Measurements from ENCODE around the gene TBPL1.
"Not testable (repeated sequence)": the region's sequence is repeated elsewhere in the genome, so short reads cannot be mapped to it uniquely, and the experiment has no call there.

TBPL1 gene

DNA sequence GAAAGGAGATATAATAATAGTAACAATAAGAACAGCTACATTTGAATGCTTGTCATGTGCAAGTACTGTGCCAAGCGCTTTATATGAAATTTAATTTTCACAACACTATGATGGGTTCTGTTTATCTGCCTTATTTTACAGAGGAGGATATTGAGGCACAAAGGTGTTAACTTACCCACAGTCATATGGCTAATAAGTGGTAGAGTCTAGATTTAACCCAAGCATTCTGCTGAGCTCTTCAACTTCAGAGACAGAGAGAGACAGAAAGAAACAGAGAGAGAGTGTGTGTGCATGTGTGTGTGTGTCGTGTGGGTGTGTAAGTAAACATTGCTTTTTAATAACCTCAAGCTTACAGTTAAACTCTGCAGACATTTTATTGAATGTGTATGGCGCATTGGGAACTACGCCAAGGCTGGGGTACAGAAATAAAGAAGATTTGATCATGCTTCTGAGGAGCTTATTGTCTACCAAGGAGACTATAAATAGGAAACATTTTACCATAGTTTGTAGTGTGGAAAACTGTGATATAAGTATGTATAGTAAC is 12.9 kb downstream of the TBPL1 start:
- Histone ChIP-seq H3K36me3 (ENCODE audit: insufficient read depth, low read length) (no peaks in the 10 kb centered on the region), H3K4me3 (ENCODE audit: low read depth, low read length) (no peak overlapping the region), H3K79me2 (ENCODE audit: control insufficient read depth, insufficient read depth, low read length, unreplicated experiment) (peaks cover 78% of the 10 kb centered on the region), H3K27me3 (ENCODE audit: insufficient read depth, low read length) (no peaks in the 10 kb centered on the region), H3K27ac (ENCODE audit: low read depth, low read length) (no peak overlapping the region), H2AFZ (ENCODE audit: low read length, unreplicated experiment) (no peak overlapping the region), H3K4me1 (ENCODE audit: control insufficient read depth, insufficient read depth, low read length, unreplicated experiment) (peaks cover 31% of the 10 kb centered on the region)

DNA sequence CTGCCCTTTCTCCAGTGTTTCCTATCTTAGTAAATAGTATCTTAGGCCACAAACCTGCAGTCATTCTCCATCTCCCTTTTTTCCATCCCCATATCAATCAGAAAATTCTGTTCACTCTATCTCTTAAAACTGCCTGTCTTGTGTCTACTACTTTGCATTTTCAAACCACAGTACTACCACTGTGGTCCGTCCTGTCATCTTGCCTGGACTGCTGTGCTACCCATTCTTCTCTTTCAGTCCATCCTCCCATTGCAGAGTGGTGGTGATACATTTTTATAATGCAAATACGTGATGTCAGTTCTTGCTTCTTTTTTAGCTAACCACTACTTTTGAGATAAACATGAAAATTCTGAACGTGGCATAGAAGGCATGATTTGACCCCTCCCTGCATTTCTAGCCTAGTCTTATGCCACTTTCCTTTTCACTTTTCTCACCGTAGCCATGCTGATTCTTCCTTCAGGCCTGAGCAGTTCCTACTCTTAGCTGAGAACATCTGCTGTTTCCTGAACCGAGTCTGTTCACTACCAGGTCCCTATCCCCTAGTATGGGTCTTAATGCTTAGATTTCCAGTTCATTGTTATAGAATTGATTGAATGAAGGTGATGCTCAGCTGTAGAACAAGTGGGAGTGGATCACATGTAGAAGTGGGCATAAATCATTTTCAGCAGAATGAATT is 13.8 kb downstream of the TBPL1 start:
- H3K27me3 ChIP-seq (ENCODE audit: insufficient read depth, low read length), result no peaks in the 10 kb centered on the region
- no peak overlapping the region for H3K4me3 ChIP-seq (ENCODE audit: low read depth, low read length)
- H3K27ac ChIP-seq (ENCODE audit: low read depth, low read length), result no peak overlapping the region
- no peaks in the 10 kb centered on the region for H3K36me3 ChIP-seq (ENCODE audit: insufficient read depth, low read length)
- H3K79me2 ChIP-seq (ENCODE audit: control insufficient read depth, insufficient read depth, low read length, unreplicated experiment), result peaks cover 79% of the 10 kb centered on the region
- H2AFZ ChIP-seq (ENCODE audit: low read length, unreplicated experiment), result no peak overlapping the region
- H3K4me1 ChIP-seq (ENCODE audit: control insufficient read depth, insufficient read depth, low read length, unreplicated experiment), result peaks cover 36% of the 10 kb centered on the region

DNA sequence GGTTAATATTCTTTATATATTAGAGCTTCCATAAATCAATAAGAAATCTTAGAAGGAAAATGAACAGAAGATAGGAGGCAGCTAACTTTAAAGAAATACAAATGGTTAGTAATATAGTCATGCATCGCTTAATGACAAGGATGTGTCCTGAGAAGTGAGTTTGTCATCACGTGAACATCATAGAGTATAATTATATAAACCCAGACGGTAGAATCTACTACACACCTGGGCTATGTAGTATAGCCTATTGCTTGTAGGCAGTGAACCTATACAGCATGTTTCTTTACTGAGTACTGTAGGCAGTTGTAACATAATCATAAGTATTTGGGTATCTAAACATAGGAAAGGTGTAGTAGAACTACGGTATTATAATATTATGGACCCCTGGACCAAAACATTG is 14.3 kb downstream of the TBPL1 start:
- no peaks in the 10 kb centered on the region for H3K27me3 ChIP-seq (ENCODE audit: insufficient read depth, low read length)
- peaks cover 79% of the 10 kb centered on the region for H3K79me2 ChIP-seq (ENCODE audit: control insufficient read depth, insufficient read depth, low read length, unreplicated experiment)

DNA sequence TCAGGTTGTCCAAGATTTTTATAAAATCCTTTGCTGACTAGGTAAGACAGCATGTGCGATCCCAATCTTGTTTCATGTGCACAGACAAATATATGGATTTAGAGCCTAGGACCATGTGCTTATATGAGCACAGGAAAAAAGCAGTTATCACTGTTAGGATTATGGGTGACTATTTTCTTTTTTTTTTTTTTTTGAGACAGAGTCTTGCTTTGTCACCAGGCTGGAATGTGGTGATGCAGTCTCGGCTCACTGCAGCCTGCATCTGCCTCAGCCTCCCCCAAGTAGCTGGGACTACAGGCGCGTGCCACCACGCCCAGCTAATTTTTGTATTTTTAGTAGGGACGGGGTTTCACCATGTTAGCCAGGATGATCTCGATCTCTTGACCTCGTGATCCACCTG is 14.8 kb downstream of the TBPL1 start:
- H2AFZ ChIP-seq (ENCODE audit: low read length, unreplicated experiment); H3K27me3 ChIP-seq (ENCODE audit: insufficient read depth, low read length); H3K4me3 ChIP-seq (ENCODE audit: low read depth, low read length); H3K36me3 ChIP-seq (ENCODE audit: insufficient read depth, low read length): not testable (repeated sequence)
- H3K4me1 ChIP-seq (ENCODE audit: control insufficient read depth, insufficient read depth, low read length, unreplicated experiment), result peaks cover 41% of the 10 kb centered on the region
- H3K27ac ChIP-seq (ENCODE audit: low read depth, low read length), result peak overlapping the region; percentile 44; the same call in 1 of the 2 replicates
- peaks cover 75% of the 10 kb centered on the region for H3K79me2 ChIP-seq (ENCODE audit: control insufficient read depth, insufficient read depth, low read length, unreplicated experiment)

More for the DNA sequence above, 14.3 kb downstream of the TBPL1 start:
- H2AFZ ChIP-seq (ENCODE audit: low read length, unreplicated experiment), result no peak overlapping the region
- H3K36me3 ChIP-seq (ENCODE audit: insufficient read depth, low read length), result no peaks in the 10 kb centered on the region
- peak overlapping the region; percentile 44; the same call in 1 of the 2 replicates for H3K27ac ChIP-seq (ENCODE audit: low read depth, low read length)
- H3K4me1 ChIP-seq (ENCODE audit: control insufficient read depth, insufficient read depth, low read length, unreplicated experiment), result peaks cover 41% of the 10 kb centered on the region
- no peak overlapping the region for H3K4me3 ChIP-seq (ENCODE audit: low read depth, low read length)

DNA sequence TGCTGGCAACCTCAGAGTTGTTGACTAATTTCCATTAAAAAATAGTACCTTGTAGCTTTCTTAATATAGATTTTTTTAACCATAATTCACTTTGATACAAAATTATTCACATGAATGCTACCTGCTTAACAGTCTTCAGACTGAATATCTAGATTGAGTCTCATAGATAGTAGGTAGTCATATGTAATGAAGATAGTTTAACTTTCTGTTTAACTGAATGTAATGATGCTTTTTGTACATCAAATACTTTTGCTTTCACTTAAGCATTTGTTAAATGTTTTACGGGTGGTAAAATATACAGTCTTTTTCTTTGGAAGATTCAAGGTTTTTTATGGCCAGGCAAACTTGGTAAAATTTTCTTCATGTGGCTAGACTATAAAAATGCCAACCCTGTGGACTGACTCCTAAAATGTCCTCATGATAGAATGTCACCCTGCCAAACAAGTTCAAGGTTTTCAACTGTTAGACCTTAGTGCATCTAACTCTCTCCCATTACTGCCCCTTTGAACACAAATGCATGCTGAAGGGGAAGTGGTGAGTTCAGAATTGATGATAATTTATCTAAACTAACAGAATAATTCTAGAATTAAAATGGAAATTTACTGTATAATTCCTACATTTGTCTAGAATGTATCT is 16.4 kb downstream of the TBPL1 start:
- Histone ChIP-seq H3K27ac (ENCODE audit: low read depth, low read length) (no peak overlapping the region), H3K79me2 (ENCODE audit: control insufficient read depth, insufficient read depth, low read length, unreplicated experiment) (peaks cover 74% of the 10 kb centered on the region), H3K36me3 (ENCODE audit: insufficient read depth, low read length) (no peaks in the 10 kb centered on the region), H3K4me1 (ENCODE audit: control insufficient read depth, insufficient read depth, low read length, unreplicated experiment) (peaks cover 41% of the 10 kb centered on the region), H2AFZ (ENCODE audit: low read length, unreplicated experiment) (no peak overlapping the region), H3K4me3 (ENCODE audit: low read depth, low read length) (peak overlapping the region; percentile 11; the same call in 1 of the 2 replicates), H3K27me3 (ENCODE audit: insufficient read depth, low read length) (no peaks in the 10 kb centered on the region)

DNA sequence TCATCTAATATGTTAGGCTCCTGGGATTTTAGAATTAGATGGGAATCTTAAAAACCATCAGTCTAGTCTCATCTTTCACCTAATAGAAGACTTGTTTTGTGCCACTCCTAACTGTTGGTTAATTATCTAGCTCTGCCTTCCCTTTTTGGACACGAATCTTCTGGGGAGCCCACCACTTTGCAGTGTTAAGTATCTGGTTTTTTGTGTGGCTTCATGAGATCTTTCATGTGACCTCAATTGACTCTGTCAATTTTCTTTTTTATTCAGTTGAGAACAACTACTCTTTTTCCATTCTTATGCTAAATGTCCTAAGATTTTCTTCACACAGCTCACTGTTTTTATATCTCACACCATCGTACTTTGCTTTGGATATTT is 16.9 kb downstream of the TBPL1 start:
- no peak overlapping the region for H2AFZ ChIP-seq (ENCODE audit: low read length, unreplicated experiment)

DNA sequence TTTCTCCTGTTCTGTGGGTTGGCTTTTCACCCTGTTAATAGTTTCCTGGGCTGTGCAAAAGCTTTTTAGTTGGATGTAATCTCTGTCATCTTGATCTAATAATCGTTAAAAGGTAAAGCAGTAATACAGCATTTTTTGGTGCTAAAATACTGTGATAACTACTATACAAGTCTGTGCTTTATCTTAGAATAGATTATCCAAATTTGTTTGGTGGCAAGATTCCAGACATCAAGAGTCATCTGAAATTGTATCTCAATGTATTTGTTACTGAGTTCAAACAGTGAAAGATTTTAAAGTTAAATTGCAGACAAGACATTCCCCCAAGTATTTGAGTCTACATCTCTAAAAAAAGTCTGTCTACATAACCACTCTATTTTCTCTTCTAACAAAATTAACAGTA is 18.8 kb downstream of the TBPL1 start:
- Histone ChIP-seq H3K79me2 (ENCODE audit: control insufficient read depth, insufficient read depth, low read length, unreplicated experiment) (peaks cover 63% of the 10 kb centered on the region), H2AFZ (ENCODE audit: low read length, unreplicated experiment) (no peak overlapping the region), H3K27ac (ENCODE audit: low read depth, low read length) (no peak overlapping the region), H3K27me3 (ENCODE audit: insufficient read depth, low read length) (no peaks in the 10 kb centered on the region), H3K36me3 (ENCODE audit: insufficient read depth, low read length) (no peaks in the 10 kb centered on the region), H3K4me3 (ENCODE audit: low read depth, low read length) (no peak overlapping the region), H3K4me1 (ENCODE audit: control insufficient read depth, insufficient read depth, low read length, unreplicated experiment) (peaks cover 41% of the 10 kb centered on the region)

More for the DNA sequence above, 16.9 kb downstream of the TBPL1 start:
- H3K79me2 ChIP-seq (ENCODE audit: control insufficient read depth, insufficient read depth, low read length, unreplicated experiment), result peaks cover 72% of the 10 kb centered on the region
- H3K27me3 ChIP-seq (ENCODE audit: insufficient read depth, low read length), result no peaks in the 10 kb centered on the region
- H3K4me3 ChIP-seq (ENCODE audit: low read depth, low read length), result no peak overlapping the region
- no peaks in the 10 kb centered on the region for H3K36me3 ChIP-seq (ENCODE audit: insufficient read depth, low read length)
- no peak overlapping the region for H3K27ac ChIP-seq (ENCODE audit: low read depth, low read length)
- H3K4me1 ChIP-seq (ENCODE audit: control insufficient read depth, insufficient read depth, low read length, unreplicated experiment), result peaks cover 41% of the 10 kb centered on the region

DNA sequence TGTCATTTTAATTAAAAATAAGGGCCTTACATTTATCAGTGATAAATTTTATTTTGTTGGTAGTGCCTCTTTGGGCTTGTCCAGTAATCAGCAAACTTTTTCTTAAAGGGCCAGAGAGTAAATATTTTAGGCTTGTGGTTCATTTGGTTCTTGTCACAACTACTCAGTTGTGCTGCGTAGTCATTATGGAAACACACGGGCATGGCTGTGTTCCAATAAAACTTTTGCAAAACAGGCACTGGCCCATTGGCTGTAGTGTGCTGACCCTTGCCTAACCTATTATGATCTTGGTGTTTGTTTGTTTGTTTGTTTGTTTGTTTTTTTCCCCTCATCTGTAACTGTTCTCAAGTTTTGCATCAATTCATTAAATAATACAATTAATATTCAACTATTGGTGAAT is 19.4 kb downstream of the TBPL1 start:
- Histone ChIP-seq H3K27me3 (ENCODE audit: insufficient read depth, low read length) (no peaks in the 10 kb centered on the region), H3K4me3 (ENCODE audit: low read depth, low read length) (no peak overlapping the region), H3K36me3 (ENCODE audit: insufficient read depth, low read length) (no peaks in the 10 kb centered on the region), H3K27ac (ENCODE audit: low read depth, low read length) (no peak overlapping the region), H3K4me1 (ENCODE audit: control insufficient read depth, insufficient read depth, low read length, unreplicated experiment) (peaks cover 39% of the 10 kb centered on the region), H2AFZ (ENCODE audit: low read length, unreplicated experiment) (no peak overlapping the region), H3K79me2 (ENCODE audit: control insufficient read depth, insufficient read depth, low read length, unreplicated experiment) (peaks cover 60% of the 10 kb centered on the region)

DNA sequence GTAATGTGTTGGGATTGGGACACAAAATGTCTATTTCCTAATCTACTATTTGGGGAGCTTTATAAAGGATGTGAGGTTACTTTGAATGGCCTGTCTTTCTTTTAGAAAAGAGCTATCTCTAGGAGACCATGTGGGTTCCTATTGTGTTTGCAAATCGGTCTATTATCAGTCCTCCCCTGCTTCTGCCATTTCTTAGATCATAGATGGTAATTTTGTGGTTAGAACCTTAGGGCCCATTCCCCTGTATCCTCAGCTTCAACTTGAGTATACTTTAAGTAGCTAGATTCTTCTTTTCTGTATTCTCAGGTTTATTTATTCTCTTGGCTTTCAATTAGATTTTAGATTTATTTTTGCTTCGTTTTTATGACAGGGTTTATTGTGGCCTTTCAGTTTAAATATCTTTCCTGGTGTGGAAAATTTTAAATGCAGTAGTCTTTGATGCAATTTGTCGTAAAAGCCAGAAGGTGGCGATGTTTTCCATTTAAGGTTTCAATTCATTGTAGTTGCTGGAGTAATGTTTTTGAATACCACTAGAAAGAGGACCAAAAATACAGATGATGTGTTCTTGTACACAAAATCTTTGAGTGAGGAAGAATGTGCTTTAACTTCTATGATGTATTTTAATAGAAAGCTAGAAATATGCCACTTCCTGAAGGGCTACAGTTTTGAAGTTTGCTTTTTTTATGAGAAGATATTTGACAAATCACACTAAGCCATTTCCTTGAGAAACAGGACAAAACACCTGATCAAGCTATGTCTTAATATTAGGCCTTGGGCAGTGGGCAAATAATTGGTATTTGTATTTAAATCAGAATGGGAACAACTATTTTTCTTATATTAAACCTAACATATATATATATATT is 20.3 kb downstream of the TBPL1 start:
- Histone ChIP-seq H3K27ac (ENCODE audit: low read depth, low read length) (no peak overlapping the region), H3K4me1 (ENCODE audit: control insufficient read depth, insufficient read depth, low read length, unreplicated experiment) (peaks cover 39% of the 10 kb centered on the region), H3K27me3 (ENCODE audit: insufficient read depth, low read length) (no peaks in the 10 kb centered on the region), H3K4me3 (ENCODE audit: low read depth, low read length) (no peak overlapping the region), H2AFZ (ENCODE audit: low read length, unreplicated experiment) (no peak overlapping the region), H3K79me2 (ENCODE audit: control insufficient read depth, insufficient read depth, low read length, unreplicated experiment) (peaks cover 63% of the 10 kb centered on the region), H3K36me3 (ENCODE audit: insufficient read depth, low read length) (no peaks in the 10 kb centered on the region)

DNA sequence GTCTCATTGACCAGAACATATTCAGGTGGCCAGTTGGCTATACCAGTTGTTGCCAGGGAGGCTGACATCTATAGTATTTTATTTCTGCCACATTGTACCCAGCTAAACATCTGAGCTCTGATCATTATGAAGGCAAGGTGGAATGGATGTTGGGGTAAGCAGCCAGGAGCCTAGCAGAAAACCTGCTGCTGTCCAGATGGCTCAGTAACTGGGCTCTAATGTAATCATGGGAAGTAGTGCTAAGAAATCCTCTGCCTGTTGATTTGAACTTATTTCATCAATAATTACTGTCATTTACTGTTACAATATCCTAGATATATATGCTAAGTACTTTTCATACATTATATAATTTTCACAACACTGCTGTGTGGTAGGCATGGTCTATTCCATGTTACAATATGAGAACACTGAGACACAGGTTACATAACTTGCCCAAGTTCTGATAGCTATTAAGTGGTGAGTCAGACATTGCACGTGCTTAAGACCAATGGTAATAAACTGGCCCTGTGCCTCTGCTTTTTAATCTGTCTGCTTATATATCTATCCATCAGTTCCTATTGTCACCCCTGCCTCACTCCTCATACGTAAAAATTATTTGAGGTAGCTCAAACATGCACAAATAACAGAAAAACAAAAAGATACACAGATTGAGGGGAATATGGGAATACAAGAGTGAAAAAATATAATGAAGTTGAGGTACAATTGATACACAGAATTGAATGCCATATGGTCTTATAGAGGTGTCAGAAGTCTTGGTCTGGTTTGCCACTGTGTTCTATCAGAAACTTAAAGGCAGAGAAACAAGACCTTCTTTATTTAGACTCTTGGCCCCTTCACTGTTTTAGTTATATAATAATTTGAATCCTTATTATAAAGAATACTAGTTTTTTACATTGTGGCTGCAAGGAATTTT is 25.2 kb downstream of the TBPL1 start:
- no peaks in the 10 kb centered on the region for H3K27me3 ChIP-seq (ENCODE audit: insufficient read depth, low read length)
- peaks cover 37% of the 10 kb centered on the region for H3K79me2 ChIP-seq (ENCODE audit: control insufficient read depth, insufficient read depth, low read length, unreplicated experiment)
- no peak overlapping the region for H3K27ac ChIP-seq (ENCODE audit: low read depth, low read length)
- H3K4me1 ChIP-seq (ENCODE audit: control insufficient read depth, insufficient read depth, low read length, unreplicated experiment), result peaks cover 24% of the 10 kb centered on the region
- no peak overlapping the region for H2AFZ ChIP-seq (ENCODE audit: low read length, unreplicated experiment)
- peaks cover 11% of the 10 kb centered on the region; the same call in 1 of the 2 replicates for H3K36me3 ChIP-seq (ENCODE audit: insufficient read depth, low read length)
- H3K4me3 ChIP-seq (ENCODE audit: low read depth, low read length), result no peak overlapping the region
